ENCODE results near the gene MT1F. TPM values are rescaled to one million over a fixed set of nuclear protein-coding genes. Genes with fewer than 3 reads are reported as not detected.

MT1F gene
- total and polyA plus RNA-seq, 2 of the 4 experiments (the other 2 are of a cell fraction): 0.56 TPM; not detected in 1

- Histone ChIP-seq H3K9me3 (ENCODE audit: control insufficient read depth, insufficient read depth, low read length) (no peaks in the 10 kb centered on the region), H2BK15ac (ENCODE audit: low read depth, low read length) (no peak overlapping the region), H3K27me3 (ENCODE audit: control insufficient read depth, insufficient read depth, low read length) (peaks cover 24% of the 10 kb centered on the region), H3K27ac (ENCODE audit: insufficient read depth, low read length) (no peak overlapping the region), H2AK9ac (replicated peaks; ENCODE audit: low read depth, low read length, poor library complexity) (no peak overlapping the region), H2AK5ac (ENCODE audit: low read depth, low read length) (no peak overlapping the region), H2BK5ac (ENCODE audit: low read depth, low read length, poor library complexity, severe bottlenecking) (no peak overlapping the region), H3K18ac (ENCODE audit: low read depth, low read length) (no peak overlapping the region), H3K4me3 (ENCODE audit: insufficient read depth, low read depth, low read length) (no peak overlapping the region), H3K4me1 (ENCODE audit: control insufficient read depth, insufficient read depth, low read length) (peaks cover 7% of the 10 kb centered on the region; the same call in 1 of the 2 replicates), H3K4ac (ENCODE audit: low read depth, low read length) (no peak overlapping the region), H4K20me1 (ENCODE audit: insufficient read depth, low read length) (no peaks in the 10 kb centered on the region), H3K9me1 (ENCODE audit: insufficient read depth, low read length) (no peaks in the 10 kb centered on the region), H4K91ac (ENCODE audit: insufficient read depth, low read depth, low read length) (no peak overlapping the region), H3K23ac (ENCODE audit: low read depth, low read length) (no peak overlapping the region), H2AFZ (replicated peaks; ENCODE audit: low read length, poor library complexity) (no peak overlapping the region), H2BK20ac (ENCODE audit: low read depth, low read length) (no peak overlapping the region), H3K79me1 (ENCODE audit: low read depth in 1 of 2, low read length in 2 of 2) (peaks cover 3% of the 10 kb centered on the region in 2 experiments; a peak in 1 of 4 replicates), H2BK120ac (ENCODE audit: low read depth, low read length) (no peak overlapping the region), H4K5ac (ENCODE audit: low read depth, low read length) (no peak overlapping the region), H3K14ac (replicated peaks; ENCODE audit: low read depth, low read length) (no peak overlapping the region), H3K56ac (ENCODE audit: extremely low read depth, insufficient read depth, low read length) (no peak overlapping the region), H3K4me2 (ENCODE audit: low read depth, low read length) (no peak overlapping the region), H3K9ac (ENCODE audit: low read depth, low read length) (no peak overlapping the region), H4K8ac (ENCODE audit: low read depth in 2 of 2, low read length in 2 of 2) (no peak overlapping the region), H3K36me3 (ENCODE audit: control insufficient read depth, insufficient read depth, low read length) (no peaks in the 10 kb centered on the region)
- BruUV-seq (replicated peaks): no TSS peak
- dilution Hi-C loops (cut with HindIII; ENCODE audit: low sequenced_read_pairs, unreplicated experiment): no loop called here
- CTCF ChIA-PET: no interaction called here
- in situ Hi-C loops (cut with MboI; ENCODE audit: low sequenced_read_pairs): no loop called here
- TF ChIP-seq NFE2L2 (IDR thresholded peaks at IDR 0.05; ENCODE audit: low read depth, low read length) (no peak), RAD21 (IDR thresholded peaks at IDR 0.05; ENCODE audit: low read length) (no peak), RFX5 (IDR thresholded peaks at IDR 0.05; ENCODE audit: low read depth, low read length) (no peak), FOS (IDR thresholded peaks at IDR 0.05; ENCODE audit: low read depth, low read length) (no peak), CEBPB (IDR thresholded peaks at IDR 0.05; ENCODE audit: low read depth, low read length) (no peak), USF2 (IDR thresholded peaks at IDR 0.05; ENCODE audit: low read depth, low read length) (no peak), MAZ (IDR thresholded peaks at IDR 0.05; ENCODE audit: borderline replicate concordance, low read depth, low read length) (no peak), CHD1 (IDR thresholded peaks at IDR 0.05; ENCODE audit: low read depth, low read length) (no peak), BHLHE40 (IDR thresholded peaks at IDR 0.05; ENCODE audit: low read depth, low read length) (no peak), SMC3 (IDR thresholded peaks at IDR 0.05; ENCODE audit: low read depth, low read length) (no peak), MXI1 (IDR thresholded peaks at IDR 0.05; ENCODE audit: borderline replicate concordance, low read depth, low read length) (no peak), CTCF (conservative IDR thresholded peaks at IDR 0.05; ENCODE audit: low read depth, low read length) (no peak), RCOR1 (IDR thresholded peaks at IDR 0.05; ENCODE audit: insufficient replicate concordance, low read length) (no peak), POLR2A (IDR thresholded peaks at IDR 0.05; ENCODE audit: low read depth, low read length) (no peak), MAFK (IDR thresholded peaks at IDR 0.05; ENCODE audit: low read depth, low read length) (no peak)
- TF ChIP-seq, protein P1, sequence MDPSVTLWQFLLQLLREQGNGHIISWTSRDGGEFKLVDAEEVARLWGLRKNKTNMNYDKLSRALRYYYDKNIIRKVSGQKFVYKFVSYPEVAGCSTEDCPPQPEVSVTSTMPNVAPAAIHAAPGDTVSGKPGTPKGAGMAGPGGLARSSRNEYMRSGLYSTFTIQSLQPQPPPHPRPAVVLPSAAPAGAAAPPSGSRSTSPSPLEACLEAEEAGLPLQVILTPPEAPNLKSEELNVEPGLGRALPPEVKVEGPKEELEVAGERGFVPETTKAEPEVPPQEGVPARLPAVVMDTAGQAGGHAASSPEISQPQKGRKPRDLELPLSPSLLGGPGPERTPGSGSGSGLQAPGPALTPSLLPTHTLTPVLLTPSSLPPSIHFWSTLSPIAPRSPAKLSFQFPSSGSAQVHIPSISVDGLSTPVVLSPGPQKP (IDR thresholded peaks at IDR 0.05; ENCODE audit: borderline replicate concordance, low read depth, low read length): no peak
- ATAC-seq (ENCODE audit: low read depth) (no peak), DNase-seq (no peak)
- WGBS, 2 experiments (ENCODE audit: extremely low coverage in 2 of 2, insufficient read length in 1 of 2): no CpG with 5 or more reads among the region's 3 CpGs
- POLR2A ChIA-PET (ENCODE audit: unreplicated experiment): no interaction called here
- intact Hi-C loops (cut with micrococcal nuclease): no loop called here
Measured at GRCh38 chr16:56679078-56679730, 21.4 kb downstream of the MT1F start.
